HG02610 (cell line): ENCODE results near the gene EXOC3L1.

Experiments
- ATAC-seq: cut with Tn5 transposase; IDR thresholded peaks from one replicate; pipeline ENCODE4 v1.9.1; 2021; ENCODE audit warnings: mild to moderate bottlenecking, moderate library complexity; ENCODE audit not compliant: unreplicated experiment

EXOC3L1 gene

DNA sequence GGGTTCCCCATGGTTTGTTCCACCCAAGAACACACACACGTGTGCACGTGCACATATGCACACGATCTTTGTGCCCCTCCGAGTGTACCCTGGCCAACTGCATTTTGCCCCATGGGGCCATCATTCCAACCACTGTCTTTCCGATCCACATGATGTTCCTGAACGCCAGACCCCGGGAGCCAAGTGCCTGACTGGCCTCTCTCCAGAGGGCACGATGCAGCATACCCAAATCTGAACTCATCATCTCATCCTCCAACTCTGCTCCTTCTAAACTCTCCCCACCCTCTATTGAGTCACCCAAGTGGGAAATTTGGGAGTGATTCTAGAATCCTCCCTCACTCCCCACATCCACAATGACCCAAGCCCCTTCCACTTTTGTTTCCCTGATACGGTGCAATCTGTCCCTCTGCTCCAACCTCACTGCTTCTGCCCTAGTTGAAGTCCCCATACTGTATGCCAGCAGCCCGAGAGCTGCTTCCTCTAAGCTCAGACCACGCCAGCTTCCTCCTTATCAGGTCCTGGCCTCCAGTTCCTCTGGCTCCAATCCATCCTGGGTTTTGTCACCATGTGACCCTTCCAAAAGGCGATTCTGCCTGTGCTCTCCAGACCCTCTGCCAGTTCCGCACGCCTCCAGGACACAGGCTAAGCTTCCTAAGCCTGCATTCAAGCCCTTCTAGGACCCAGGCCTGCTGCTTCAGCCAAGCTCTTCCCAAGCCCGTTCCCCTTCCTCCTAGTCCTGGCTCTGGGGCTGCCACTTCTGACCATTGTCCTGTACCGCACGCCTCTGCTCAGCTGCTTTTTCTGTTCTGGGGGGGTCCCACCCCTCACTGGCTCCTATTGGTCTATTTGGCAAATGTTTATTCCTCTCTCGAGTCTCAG lies 26.9 kb upstream of the EXOC3L1 start:
- no peak for ATAC-seq

DNA sequence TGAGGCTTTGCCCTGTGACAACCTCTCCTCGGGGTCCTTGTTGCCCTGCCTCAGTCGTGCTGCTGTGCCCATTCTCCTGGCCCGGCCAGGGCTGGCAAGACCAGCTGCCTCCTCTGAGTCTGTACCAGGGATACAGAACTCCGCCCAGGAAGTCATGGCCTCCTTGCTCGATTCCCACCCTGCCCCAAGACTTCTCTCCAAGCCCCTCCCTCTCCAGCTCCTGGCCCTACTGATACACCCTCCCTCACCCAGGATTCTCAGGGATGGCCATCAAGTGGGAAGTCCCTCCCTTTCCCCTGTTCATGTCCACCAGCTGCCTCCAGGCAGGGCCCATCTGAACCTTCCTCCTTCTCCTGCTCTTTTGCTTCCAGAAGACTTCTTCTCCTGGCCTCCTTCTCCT lies 25.8 kb upstream of the EXOC3L1 start:
- no peak for ATAC-seq

DNA sequence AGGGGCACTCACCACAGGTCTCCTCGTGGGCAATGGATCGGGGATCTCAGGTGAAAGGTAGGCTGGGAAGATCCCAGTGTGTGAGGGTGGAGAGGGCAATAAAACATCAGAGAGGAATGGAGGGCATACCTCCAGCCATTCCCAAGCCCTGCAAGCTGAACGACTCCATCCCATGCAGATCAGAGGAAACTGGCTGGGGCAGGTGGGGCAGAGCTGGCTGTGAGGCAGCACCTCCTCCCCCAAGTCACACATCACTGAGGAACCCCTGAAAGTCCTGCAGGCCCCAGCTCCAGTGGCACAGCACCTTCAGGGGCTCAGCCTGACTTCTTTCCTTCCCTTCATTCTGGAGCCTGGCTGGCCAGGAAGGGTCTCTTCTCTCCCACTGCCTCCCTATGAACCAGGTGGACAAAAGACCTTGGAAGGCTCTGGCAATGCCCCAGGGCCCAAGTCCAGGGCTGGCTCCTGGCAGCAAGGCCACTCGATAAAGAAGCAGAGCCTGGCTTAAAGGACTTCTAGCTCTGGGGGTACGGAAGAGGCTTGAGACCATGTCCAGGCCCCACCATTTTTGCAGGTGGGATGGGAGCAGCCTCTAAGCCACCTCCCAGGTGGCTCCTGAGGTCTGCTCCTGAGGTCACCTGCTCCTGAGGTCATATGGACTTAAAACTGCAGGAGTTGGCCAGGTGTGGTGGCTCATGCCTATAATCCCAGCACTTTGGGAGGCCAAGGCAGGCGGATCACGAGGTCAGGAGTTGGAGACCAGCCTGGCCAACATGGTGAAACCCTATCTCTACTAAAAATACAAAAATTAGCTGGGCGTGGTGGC lies 23.5 kb upstream of the EXOC3L1 start:
- ATAC-seq = no peak

GRCh38 chr16:67212766-67213165 lies 22.8 kb upstream of the EXOC3L1 start:
- ATAC-seq = no peak

GRCh38 chr16:67211674-67212073 lies 21.7 kb upstream of the EXOC3L1 start:
- ATAC-seq = no peak

DNA sequence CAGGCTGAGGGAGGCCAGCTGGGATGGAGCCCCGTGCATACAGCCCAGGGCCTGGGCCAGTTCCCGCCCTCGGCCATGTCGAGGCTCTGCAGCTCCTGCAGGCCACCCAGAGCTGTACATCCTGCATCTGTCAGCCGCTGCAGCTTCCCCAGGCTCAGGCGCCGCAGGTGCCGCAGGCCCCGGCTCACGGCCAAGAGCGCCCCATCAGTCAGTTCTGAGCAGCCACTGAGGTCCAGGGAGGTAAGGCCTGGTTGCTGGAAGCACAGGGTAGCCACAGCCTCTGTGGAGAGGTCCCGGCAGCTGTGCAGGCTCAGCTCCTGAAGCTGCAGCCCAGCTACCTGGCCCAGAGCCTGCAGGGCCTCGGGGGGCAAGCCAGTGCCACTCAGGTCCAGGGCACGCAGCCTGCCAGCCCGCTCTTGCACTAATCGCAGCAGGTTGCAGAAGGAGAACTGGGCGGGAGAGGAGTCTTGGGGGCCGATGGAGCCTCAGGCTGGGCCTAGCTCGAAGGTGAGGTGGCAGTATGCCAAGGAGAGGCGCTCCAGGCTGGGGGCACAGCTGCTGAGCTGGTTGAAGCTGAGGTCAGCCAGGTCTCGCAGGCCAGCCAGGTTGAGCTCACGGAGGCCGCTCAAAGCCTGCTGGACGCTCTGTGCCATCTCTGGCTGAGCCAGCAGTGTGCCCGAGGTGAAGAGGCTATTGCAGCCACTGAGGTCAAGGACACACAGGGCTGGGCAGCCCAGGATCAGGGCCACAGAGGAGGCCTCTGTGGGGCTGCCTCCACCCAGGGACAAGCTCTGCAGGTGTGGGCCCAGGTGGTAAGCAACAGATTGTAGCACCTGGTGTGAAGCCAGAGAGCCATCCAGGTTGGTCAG lies 20.4 kb upstream of the EXOC3L1 start:
- ATAC-seq = no peak

DNA sequence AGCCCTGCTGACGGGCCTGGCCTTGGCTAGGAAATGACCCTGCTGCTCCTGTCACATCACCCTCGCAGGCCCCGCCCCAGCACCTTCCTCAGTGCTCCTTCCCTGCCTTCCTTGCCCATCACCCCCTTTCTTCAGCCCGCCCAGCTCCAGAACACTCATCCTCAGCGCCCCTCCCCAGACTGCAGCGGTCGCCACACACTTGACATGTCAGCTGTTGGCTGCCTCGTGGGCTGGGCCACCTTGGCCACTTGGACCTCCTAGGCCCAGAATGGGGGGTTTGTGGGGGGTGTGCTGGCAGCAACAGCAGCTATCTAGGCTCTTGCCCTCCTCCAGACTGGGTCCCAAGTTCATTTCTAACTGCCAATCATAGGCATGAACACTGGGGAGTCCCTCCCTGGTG lies 19.6 kb upstream of the EXOC3L1 start:
- no peak for ATAC-seq

- ATAC-seq = no peak
Measured at GRCh38 chr16:67208154-67208896, 18.4 kb upstream of the EXOC3L1 start.

DNA sequence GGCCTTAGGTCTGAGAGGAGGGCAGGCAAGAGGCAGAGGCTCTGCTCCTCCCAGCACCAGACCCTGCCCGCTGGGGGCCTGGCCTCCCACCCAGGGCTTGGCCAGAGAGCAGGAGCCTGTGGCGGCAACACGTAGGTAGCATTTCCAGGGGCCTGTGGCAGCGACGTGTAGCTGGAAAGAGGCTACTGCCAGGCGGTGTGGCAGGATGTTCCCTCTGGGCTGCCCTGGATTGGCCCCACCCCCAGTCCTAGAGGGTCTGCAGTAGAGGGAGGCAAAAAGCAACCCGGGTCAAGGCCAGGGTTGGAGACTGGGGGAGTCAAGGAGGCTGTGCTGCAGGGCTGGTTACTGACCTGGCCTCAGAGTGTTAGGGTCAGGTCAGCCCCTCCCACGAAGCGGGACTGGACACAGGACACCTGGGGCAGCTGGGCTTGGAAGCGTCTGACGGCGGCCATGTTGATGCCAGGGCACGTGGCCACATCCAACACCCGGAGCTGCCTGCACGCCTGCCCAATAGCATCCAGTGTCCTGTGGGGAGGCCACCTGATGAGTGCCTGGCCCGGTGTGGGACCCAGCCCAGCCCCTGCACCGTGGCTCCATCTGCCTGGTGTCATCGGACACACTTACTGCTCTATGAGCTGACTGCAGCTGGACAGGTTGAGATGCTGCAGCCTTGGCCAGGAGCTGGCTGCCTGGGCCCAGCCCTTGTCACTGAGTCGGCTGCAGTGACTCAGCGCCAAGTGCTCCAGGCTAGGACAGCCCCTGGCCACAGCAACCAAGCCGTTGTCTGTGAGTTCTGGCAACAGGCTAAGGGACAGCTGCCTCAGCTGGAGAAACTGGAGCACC lies 17.5 kb upstream of the EXOC3L1 start:
- ATAC-seq = no peak

DNA sequence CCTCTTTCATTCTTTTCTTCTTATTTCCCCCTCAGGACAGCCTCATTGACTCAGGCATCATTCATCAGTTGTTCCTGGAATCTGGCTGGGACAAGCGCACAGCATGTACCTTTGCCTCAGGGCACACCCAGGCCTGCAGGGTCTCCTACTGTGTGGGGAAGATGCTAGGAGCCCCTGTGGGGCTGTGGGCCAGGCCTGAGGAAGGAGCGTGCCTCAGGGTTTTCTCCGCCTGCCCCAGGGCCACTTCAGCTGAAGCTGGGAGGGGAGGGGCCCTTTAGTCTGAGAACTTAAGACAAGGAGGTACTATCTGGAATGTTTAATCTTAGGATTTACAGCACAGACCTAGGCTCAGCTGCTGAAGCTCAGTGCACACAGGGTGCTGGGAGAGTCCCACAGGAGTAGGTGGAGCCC lies 16.9 kb upstream of the EXOC3L1 start:
- ATAC-seq = no peak

DNA sequence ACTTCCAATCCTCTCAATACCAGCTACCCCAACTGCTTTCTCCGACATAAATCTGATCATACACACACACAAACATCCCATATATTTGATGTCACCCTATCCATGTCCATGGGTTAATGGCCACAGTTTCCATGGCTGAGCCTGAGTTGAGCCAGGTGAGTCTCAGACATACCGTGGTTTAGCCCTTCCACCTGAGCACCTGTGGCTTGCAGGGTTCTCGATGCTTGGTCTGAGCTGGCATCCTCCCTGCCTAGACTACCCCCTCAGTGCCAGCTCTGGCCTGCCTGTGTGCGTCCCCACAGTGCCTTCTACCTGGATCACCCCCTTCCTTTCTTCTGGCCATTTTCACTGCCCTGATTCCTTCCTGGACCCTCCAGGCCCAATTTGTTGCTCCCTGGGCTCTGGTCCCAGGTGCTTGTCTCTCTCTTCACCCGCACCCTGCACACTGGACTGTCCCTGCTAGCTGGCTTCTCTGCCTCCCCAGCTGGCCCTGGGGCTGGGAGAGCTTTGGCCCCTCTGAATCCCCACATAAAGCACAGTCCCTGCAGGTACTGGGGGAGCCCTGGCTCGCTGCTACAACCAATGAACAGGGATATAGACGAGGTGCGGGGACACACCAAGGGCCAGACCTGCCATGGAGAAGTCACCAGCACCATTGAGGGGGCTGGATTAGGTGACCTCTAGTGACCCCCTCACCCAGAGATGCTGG lies 16.3 kb upstream of the EXOC3L1 start:
- no peak for ATAC-seq

DNA sequence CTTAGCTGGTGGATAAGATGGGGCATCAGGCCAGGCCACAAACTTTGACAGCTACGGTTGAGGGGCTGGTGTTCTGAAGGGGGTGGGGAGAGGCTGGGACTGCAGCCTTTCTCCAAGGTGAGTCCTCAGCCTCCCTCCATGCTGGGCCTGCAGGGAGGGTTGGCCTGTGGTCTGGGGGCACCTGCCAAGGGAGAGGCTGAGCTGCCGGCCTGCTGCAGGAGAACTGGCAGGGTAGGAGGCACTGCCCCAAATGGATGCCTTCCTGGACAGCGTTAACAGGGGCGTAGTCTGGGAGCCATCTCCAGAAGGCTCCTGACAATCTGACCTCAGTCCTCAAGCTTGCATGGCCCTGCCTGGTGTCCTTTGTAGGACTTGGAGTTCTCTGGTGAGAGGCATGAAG lies 14.1 kb upstream of the EXOC3L1 start:
- ATAC-seq = no peak

DNA sequence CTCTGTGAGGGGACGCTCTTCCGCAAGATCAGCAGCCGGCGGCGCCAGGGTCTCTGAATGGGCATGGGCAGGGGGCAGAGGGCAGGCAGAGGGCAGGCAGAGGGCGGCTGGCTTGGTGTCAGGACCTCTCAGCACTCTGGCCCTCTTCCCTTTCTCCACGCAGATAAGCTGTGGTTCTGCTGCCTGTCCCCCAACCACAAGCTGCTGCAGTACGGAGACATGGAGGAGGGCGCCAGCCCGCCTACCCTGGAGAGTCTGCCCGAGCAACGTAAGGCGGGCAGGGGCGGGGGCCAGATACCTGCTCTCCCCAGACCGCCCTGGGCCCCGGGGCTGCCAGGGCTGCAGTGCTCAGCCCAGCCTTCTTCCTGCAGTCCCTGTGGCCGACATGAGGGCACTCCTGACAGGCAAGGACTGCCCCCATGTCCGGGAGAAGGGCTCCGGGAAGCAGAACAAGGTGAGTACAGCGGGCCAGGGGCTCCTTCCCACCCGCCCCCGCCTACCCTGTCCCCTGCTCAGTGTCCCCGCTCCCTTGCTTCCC lies 13.1 kb upstream of the EXOC3L1 start:
- no peak for ATAC-seq

- ATAC-seq = no peak
Measured at GRCh38 chr16:67202426-67202825, 12.5 kb upstream of the EXOC3L1 start.

DNA sequence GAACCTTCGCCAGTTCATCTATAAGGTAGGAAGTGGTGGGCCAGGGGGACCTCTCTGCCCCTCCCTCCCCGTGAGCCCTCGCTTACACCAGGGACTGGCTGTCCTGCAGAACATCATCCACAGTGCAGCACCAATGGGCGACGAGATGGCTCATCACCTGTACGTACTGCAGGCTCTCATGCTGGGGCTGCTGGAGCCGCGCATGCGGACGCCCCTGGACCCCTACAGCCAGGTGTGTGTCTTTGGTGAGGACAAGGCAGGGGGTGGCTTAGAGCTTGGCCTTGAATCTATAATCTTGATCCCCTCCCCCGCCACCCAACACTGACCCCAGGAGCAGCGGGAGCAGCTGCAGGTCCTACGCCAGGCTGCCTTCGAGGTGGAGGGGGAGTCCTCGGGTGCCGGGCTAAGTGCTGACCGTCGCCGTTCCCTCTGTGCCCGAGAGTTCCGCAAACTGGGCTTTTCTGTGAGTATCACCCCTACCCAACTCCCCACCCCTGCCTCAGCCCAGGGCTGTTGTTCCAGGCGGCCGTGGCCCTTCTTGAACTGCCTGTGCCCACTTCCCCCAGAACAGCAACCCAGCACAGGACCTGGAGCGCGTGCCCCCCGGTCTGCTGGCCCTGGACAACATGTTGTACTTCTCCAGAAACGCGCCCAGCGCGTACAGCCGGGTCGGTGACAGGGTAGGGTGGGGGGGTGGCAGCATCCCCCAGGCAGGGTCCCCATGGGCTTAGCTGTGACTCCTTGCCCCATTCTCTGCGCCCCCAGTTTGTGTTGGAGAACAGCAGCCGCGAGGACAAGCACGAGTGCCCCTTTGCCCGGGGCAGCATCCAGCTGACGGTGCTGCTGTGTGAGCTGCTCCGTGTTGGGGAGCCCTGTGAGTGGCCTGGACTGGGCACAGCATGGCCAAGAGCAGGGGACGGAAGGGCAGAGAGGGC lies 11.7 kb upstream of the EXOC3L1 start:
- ATAC-seq = no peak

GRCh38 chr16:67200491-67200890 lies 10.6 kb upstream of the EXOC3L1 start:
- ATAC-seq = no peak

DNA sequence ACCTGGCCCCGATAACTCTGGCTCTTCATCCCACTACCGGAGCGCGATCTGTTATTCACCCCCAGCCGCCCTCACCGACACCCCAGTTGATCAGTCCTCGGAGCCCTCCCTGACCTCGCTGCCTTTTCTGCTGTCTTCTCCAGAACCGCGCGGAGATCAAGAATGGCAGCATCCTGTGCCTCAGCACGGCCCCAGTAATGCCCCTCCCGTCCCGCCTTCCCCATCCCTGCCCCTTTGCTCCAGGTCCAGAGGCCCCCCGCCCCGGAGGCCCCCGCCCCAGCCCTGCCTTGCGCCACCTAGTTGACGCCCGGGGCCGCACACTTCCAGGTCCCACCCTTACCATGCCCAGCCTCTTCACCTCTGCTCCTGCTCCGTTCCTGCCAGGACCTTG lies 9.9 kb upstream of the EXOC3L1 start:
- no peak for ATAC-seq
